GM11168 (cell line): ENCODE results near the gene TTC16.
"Not testable (repeated sequence)": the region's sequence is repeated elsewhere in the genome, so short reads cannot be mapped to it uniquely, and the experiment has no call there.

Source experiments
- in situ Hi-C: fragments of 300-500 bp; cut with MboI; formaldehyde crosslinking; loops from one replicate; pipeline ENCODE4 v1.12.0; 2022; ENCODE audit warnings: low sequenced_read_pairs; ENCODE audit not compliant: unreplicated experiment

Gene TTC16

GRCh38 chr9:127739614-127740330 lies 23.9 kb downstream of the TTC16 start:
- in situ Hi-C loops: no loop called here

GRCh38 chr9:127741831-127742434 lies 26.1 kb downstream of the TTC16 start:
- in situ Hi-C loops: no loop called here

GRCh38 chr9:127742435-127743088 lies 26.7 kb downstream of the TTC16 start:
- in situ Hi-C loops: no loop called here

GRCh38 chr9:127744398-127745110 lies 28.7 kb downstream of the TTC16 start:
- in situ Hi-C loops: no loop called here

- in situ Hi-C loops: no loop called here
These were observed 31.2 kb downstream of the TTC16 start for GRCh38 chr9:127746959-127747569.

GRCh38 chr9:127749090-127749787 lies 33.4 kb downstream of the TTC16 start:
- in situ Hi-C loops: no loop called here

- in situ Hi-C loops: no loop called here
These were observed 35.6 kb downstream of the TTC16 start for GRCh38 chr9:127751269-127752054.

- in situ Hi-C loops: no loop called here
These were observed 37.3 kb downstream of the TTC16 start for GRCh38 chr9:127753148-127753547.

- in situ Hi-C loops: no loop called here
These were observed 37.7 kb downstream of the TTC16 start for GRCh38 chr9:127753622-127754021.

- in situ Hi-C loops: no loop called here
These were observed 38.5 kb downstream of the TTC16 start for GRCh38 chr9:127754099-127755060.

GRCh38 chr9:127755061-127756060 lies 39.5 kb downstream of the TTC16 start:
- in situ Hi-C loops: no loop called here

GRCh38 chr9:127756233-127756632 lies 40.4 kb downstream of the TTC16 start:
- in situ Hi-C loops: no loop called here

GRCh38 chr9:127756776-127757175 lies 40.9 kb downstream of the TTC16 start:
- in situ Hi-C loops: not testable (repeated sequence)

GRCh38 chr9:127758843-127759242 lies 43.0 kb downstream of the TTC16 start:
- in situ Hi-C loops: no loop called here

- in situ Hi-C loops: no loop called here
These were observed 45.2 kb downstream of the TTC16 start for GRCh38 chr9:127761061-127761460.

GRCh38 chr9:127761491-127761956 lies 45.6 kb downstream of the TTC16 start:
- in situ Hi-C loops: no loop called here
